Natural killer cell (primary cell): ENCODE data around the gene NPC2. TPM values are rescaled to one million over a fixed set of nuclear protein-coding genes. Genes with fewer than 3 reads are reported as not detected.

Experiments
- ATAC-seq, 3 donors: fragments of 150-1000 bp in 2 of 3; fragments of 200-7000 bp in 1 of 3; cut with Tn5 transposase; 1 replicate in 1 of 3; 2 replicates in 2 of 3; pipeline ENCODE4 v1.10.0; 2021; ENCODE audit warnings: mild to moderate bottlenecking in 2 of 3, moderate library complexity in 2 of 3
- DNase-seq, 2 donors: peaks; one replicate each; pipeline versions ENCODE4 v3.0.0 to v3.0.0-alpha.2; 2013 to 2021; ENCODE audit warnings: mixed read lengths in 1 of 2
- H3K27ac ChIP-seq: one replicate; pipeline ENCODE4 v1.5.1; 2013; ENCODE audit warnings: mild to moderate bottlenecking, low read length
- H3K27me3 ChIP-seq: one replicate; pipeline ENCODE4 v1.6.1; 2013; ENCODE audit warnings: low read length; ENCODE audit not compliant: control insufficient read depth, insufficient read depth
- H3K36me3 ChIP-seq: one replicate; pipeline ENCODE4 v1.6.1; 2013; ENCODE audit warnings: low read length; ENCODE audit not compliant: control insufficient read depth, insufficient read depth
- H3K4me1 ChIP-seq: one replicate; pipeline ENCODE4 v1.6.1; 2013; ENCODE audit warnings: low read length; ENCODE audit not compliant: control insufficient read depth, insufficient read depth
- H3K4me3 ChIP-seq: one replicate; pipeline ENCODE4 v1.5.1; 2013; ENCODE audit warnings: low read length
- H3K9me3 ChIP-seq: one replicate; pipeline ENCODE4 v1.6.1; 2013; ENCODE audit warnings: low read length; ENCODE audit not compliant: control insufficient read depth, insufficient read depth
- H3K27ac Mint-ChIP-seq, 2 donors: one replicate each; pipeline ENCODE4 v1.8.0; 2022; ENCODE audit warnings: mild to moderate bottlenecking in 2 of 2, mixed read lengths in 2 of 2, moderate library complexity in 1 of 2
- H3K27me3 Mint-ChIP-seq, 2 donors: one replicate each; pipeline ENCODE4 v1.8.0; 2022; ENCODE audit warnings: low read depth in 2 of 2, mixed read lengths in 2 of 2
- H3K36me3 Mint-ChIP-seq: one replicate; pipeline ENCODE4 v1.8.0; 2022; ENCODE audit warnings: mixed read lengths
- H3K4me1 Mint-ChIP-seq, 2 donors: one replicate each; pipeline ENCODE4 v1.8.0; 2022; ENCODE audit warnings: mixed read lengths in 2 of 2
- H3K4me3 Mint-ChIP-seq: one replicate; pipeline ENCODE4 v1.8.0; 2022; ENCODE audit warnings: mild to moderate bottlenecking, moderate library complexity, mixed read lengths
- H3K9me3 Mint-ChIP-seq, 2 donors: one replicate each; pipeline ENCODE4 v1.8.0; 2022; ENCODE audit warnings: mixed read lengths in 2 of 2
- WGBS: methylation state at CpG from one replicate; pipeline ENCODE4 v1.1.7; 2013; ENCODE audit warnings: missing lambda C conversion rate; ENCODE audit not compliant: insufficient coverage; 5-methylcytosine and 5-hydroxymethylcytosine counted together
- intact Hi-C: fragments of 100-400 bp; cut with micrococcal nuclease; formaldehyde crosslinking; loops from one replicate; pipeline ENCODE4 v1.14.2; 2022
- total RNA-seq, 4 donors: library from RNA; stranded (reverse); fragments of 120-200 nt in 1 of 4; gene quantifications; one replicate each; pipeline versions ENCODE4 v1.2.3 to v1.2.4, GENCODE V29; 2013 to 2022
- TF ChIP-seq, protein P1 (sequence below): fragments of 200-600 bp; IDR thresholded peaks from one replicate; pipeline ENCODE4 v1.8.0; 2022; ENCODE audit warnings: antibody characterized with exemption

NPC2 gene
- total RNA-seq, 3 donors from 2014 or later (not counting 1 experiment from before 2014, with no cell fraction given): 33.2 to 53.6 (median 33.5) TPM

DNA sequence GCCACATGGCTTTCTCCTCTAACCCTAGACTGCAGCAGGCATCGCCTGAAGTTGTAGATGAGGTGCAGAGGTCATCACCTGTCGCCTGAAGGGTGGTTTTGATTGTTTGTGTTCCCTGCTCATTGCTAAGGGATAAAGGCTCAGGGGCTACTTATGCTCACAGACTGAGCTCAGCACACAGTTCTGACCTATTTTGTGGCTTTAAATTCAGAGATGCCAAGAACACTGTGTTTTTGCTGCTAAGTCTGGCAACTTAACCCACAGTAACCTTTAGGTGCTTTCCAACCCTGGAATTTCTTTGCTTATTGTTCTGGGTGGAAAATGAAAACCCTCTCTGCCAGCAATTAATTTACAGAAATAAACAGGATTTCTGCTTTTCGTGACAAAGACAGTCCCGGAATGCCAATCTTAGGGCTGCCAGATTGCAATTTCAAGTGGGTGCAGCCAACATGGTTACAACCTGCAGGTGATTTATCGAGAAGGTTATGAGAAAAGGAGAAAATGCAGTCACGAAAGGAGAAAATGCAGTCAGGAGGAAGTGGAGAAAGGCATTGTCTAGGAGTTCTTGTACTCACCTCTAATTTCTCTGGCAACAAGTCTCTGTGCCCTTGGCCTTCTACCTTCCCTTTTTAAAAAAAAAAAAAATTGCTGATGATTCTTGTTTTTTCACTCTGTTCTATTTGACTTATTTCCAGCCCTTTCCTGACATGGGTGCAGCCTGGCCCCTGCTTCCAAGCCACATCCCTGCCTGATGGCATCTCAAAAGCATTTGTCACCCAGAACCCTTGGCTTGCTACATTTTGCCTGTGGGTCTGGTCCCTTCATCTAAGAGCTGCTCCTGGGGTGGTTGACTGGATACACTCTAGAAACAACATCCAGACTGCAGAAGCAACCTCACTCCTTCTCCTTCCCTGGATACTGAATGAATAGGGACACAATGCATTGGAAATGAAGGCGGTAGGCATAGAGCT, 23.3 kb downstream of the NPC2 start:
- H3K4me1 ChIP-seq: no peaks in the 10 kb centered on the region
- H3K36me3 ChIP-seq: peaks cover 4% of the 10 kb centered on the region
- Mint-ChIP-seq H3K4me3 (no peak overlapping the region), H3K36me3 (no peaks in the 10 kb centered on the region), H3K4me1 (no peaks in the 10 kb centered on the region), H3K27ac (no peak overlapping the region), H3K9me3 (no peaks in the 10 kb centered on the region), H3K27me3 (no peaks in the 10 kb centered on the region)
- DNase-seq (no peak), ATAC-seq (no peak)
- H3K4me3 ChIP-seq: no peak overlapping the region
- TF ChIP-seq, protein P1, sequence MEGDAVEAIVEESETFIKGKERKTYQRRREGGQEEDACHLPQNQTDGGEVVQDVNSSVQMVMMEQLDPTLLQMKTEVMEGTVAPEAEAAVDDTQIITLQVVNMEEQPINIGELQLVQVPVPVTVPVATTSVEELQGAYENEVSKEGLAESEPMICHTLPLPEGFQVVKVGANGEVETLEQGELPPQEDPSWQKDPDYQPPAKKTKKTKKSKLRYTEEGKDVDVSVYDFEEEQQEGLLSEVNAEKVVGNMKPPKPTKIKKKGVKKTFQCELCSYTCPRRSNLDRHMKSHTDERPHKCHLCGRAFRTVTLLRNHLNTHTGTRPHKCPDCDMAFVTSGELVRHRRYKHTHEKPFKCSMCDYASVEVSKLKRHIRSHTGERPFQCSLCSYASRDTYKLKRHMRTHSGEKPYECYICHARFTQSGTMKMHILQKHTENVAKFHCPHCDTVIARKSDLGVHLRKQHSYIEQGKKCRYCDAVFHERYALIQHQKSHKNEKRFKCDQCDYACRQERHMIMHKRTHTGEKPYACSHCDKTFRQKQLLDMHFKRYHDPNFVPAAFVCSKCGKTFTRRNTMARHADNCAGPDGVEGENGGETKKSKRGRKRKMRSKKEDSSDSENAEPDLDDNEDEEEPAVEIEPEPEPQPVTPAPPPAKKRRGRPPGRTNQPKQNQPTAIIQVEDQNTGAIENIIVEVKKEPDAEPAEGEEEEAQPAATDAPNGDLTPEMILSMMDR: no peak
- no peaks in the 10 kb centered on the region for H3K9me3 ChIP-seq
- intact Hi-C loops: no loop called here
- no peak overlapping the region for H3K27ac ChIP-seq
- H3K27me3 ChIP-seq: no peaks in the 10 kb centered on the region
- 90% methylated on average over 7 of the region's 7 CpGs for WGBS

- H3K27me3 ChIP-seq: no peaks in the 10 kb centered on the region
- intact Hi-C loops: no loop called here
- 91% methylated on average over 3 of the region's 3 CpGs for WGBS
Observed at GRCh38 chr14:74468513-74468912, 24.6 kb downstream of the NPC2 start.

GRCh38 chr14:74465335-74465734, 27.8 kb downstream of the NPC2 start:
- Histone ChIP-seq H3K4me1 (no peaks in the 10 kb centered on the region), H3K4me3 (no peak overlapping the region), H3K9me3 (no peaks in the 10 kb centered on the region), H3K27me3 (no peaks in the 10 kb centered on the region), H3K27ac (no peak overlapping the region), H3K36me3 (no peaks in the 10 kb centered on the region)
- Mint-ChIP-seq H3K4me1 (no peaks in the 10 kb centered on the region), H3K4me3 (no peak overlapping the region), H3K36me3 (no peaks in the 10 kb centered on the region), H3K27ac (no peak overlapping the region), H3K27me3 (peaks cover 14 to 20% of the 10 kb centered on the region in 2 donors), H3K9me3 (no peaks in the 10 kb centered on the region)
- intact Hi-C loops: no loop called here
- WGBS: 100% methylated on average over 2 of the region's 2 CpGs
- no peak for DNase-seq
- ATAC-seq: no peak
- TF ChIP-seq, protein P1: no peak

More at GRCh38 chr14:74468513-74468912, 24.6 kb downstream of the NPC2 start:
- H3K4me3 ChIP-seq: no peak overlapping the region
- Mint-ChIP-seq H3K4me1 (no peaks in the 10 kb centered on the region), H3K36me3 (no peaks in the 10 kb centered on the region), H3K27me3 (peaks cover under 1 to 2% of the 10 kb centered on the region in 2 donors), H3K4me3 (no peak overlapping the region), H3K9me3 (no peaks in the 10 kb centered on the region), H3K27ac (no peak overlapping the region)
- H3K27ac ChIP-seq: no peak overlapping the region
- DNase-seq (no peak), ATAC-seq (no peak)
- TF ChIP-seq, protein P1: no peak
- H3K9me3 ChIP-seq: no peaks in the 10 kb centered on the region
- peaks cover under 1% of the 10 kb centered on the region for H3K36me3 ChIP-seq
- H3K4me1 ChIP-seq: no peaks in the 10 kb centered on the region
